Effector memory CD8-positive, alpha-beta T cell (primary cell): Measurements from ENCODE around the gene IRX6.

Source experiments
- ATAC-seq: fragments of 150-1000 bp; cut with Tn5 transposase; replicated peaks from 2 replicates; pipeline ENCODE4 v1.10.0; 2021; ENCODE audit warnings: mild to moderate bottlenecking, moderate library complexity
- DNase-seq, 3 experiments: peaks; one replicate each; pipeline ENCODE4 v3.0.0; 2021
- H3K27ac Mint-ChIP-seq, 2 donors: one replicate each; pipeline ENCODE4 v1.8.0; 2022; ENCODE audit warnings: mild to moderate bottlenecking in 2 of 2, mixed read lengths in 2 of 2, moderate library complexity in 2 of 2
- H3K27me3 Mint-ChIP-seq, 2 donors: one replicate each; pipeline ENCODE4 v1.8.0; 2022; ENCODE audit warnings: mixed read lengths in 2 of 2
- H3K36me3 Mint-ChIP-seq: one replicate; pipeline ENCODE4 v1.8.0; 2022; ENCODE audit warnings: mild to moderate bottlenecking, moderate library complexity, mixed read lengths; ENCODE audit not compliant: insufficient read depth
- H3K4me1 Mint-ChIP-seq, 2 donors: one replicate each; pipeline ENCODE4 v1.8.0; 2022; ENCODE audit warnings: low read depth in 2 of 2, mixed read lengths in 2 of 2
- H3K4me3 Mint-ChIP-seq, 2 donors: one replicate each; pipeline ENCODE4 v1.8.0; 2022; ENCODE audit warnings: mild to moderate bottlenecking in 2 of 2, mixed read lengths in 2 of 2, moderate library complexity in 2 of 2
- H3K9me3 Mint-ChIP-seq, 2 donors: one replicate each; pipeline ENCODE4 v1.8.0; 2022; ENCODE audit warnings: mixed read lengths in 2 of 2

The IRX6 gene

GRCh38 chr16:55379876-55380390 is 55.9 kb downstream of the IRX6 start:
- DNase-seq (no peak), ATAC-seq (no peak)
- Mint-ChIP-seq H3K4me3 (no peak overlapping the region), H3K27me3 (peaks cover 30 to 49% of the 10 kb centered on the region in 2 donors), H3K9me3 (no peaks in the 10 kb centered on the region), H3K4me1 (no peaks in the 10 kb centered on the region), H3K36me3 (no peaks in the 10 kb centered on the region), H3K27ac (no peak overlapping the region)
